Measurements from ENCODE around the gene IQGAP2. TPM values are rescaled to one million over a fixed set of nuclear protein-coding genes. Genes with fewer than 3 reads are reported as not detected.

IQGAP2 gene
- polyA plus RNA-seq, 1 donor (not counting 4 experiments of a cell fraction or from before 2014, with no cell fraction given): 0.14 TPM

DNA sequence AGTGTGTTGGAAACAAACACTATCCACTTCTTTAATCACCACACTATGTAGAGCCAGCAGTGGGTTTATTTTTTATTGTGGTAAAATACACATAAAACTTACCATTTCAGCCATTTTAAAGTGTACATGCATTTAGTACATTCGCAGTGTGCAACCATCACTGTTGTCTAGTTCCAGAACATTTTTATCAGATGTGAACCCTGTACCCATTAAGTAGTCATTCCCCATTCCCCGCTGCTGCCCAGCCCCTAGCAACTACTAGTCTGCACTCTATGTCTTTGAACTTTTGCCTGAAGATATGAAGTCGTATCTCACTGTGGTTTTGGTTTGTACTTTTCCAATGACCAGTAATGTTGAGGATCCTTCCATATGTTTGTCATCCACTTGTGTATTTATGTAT is 282.6 kb downstream of the IQGAP2 start:
- Histone ChIP-seq H4K20me1 (ENCODE audit: control insufficient read depth, extremely low read depth, insufficient read depth, low read length) (no peaks in the 10 kb centered on the region), H3K9me3 (ENCODE audit: control insufficient read depth, low read depth, low read length) (no peaks in the 10 kb centered on the region), H3K27me3 (ENCODE audit: control insufficient read depth, extremely low read depth, insufficient read depth, low read length) (no peaks in the 10 kb centered on the region), H3K4me3 (ENCODE audit: control insufficient read depth in 2 of 3, extremely low read depth in 1 of 3, insufficient read depth in 2 of 3, low read depth in 1 of 3, low read length in 3 of 3) (no peak overlapping the region), H3K4me2 (ENCODE audit: control insufficient read depth, extremely low read depth, insufficient read depth, low read depth, low read length) (no peak overlapping the region), H3K36me3 (ENCODE audit: control insufficient read depth in 2 of 2, extremely low read depth in 1 of 2, insufficient read depth in 2 of 2, low read length in 2 of 2) (no peaks in the 10 kb centered on the region), H3K79me2 (ENCODE audit: control insufficient read depth, insufficient read depth, low read length) (no peaks in the 10 kb centered on the region), H3K9ac (ENCODE audit: control insufficient read depth, extremely low read depth, insufficient read depth, low read length) (no peak overlapping the region), H3K27ac (ENCODE audit: control insufficient read depth, insufficient read depth, low read length) (no peak overlapping the region), H2AFZ (ENCODE audit: control insufficient read depth, low read length) (no peak overlapping the region), H3K4me1 (ENCODE audit: control insufficient read depth, extremely low read depth, insufficient read depth, low read length) (peaks cover 24% of the 10 kb centered on the region), H3K9me1 (ENCODE audit: control insufficient read depth, extremely low read depth, insufficient read depth, low read length) (no peaks in the 10 kb centered on the region)
- no peak for FAIRE-seq
- DNase-seq (ENCODE audit: low read depth, low spot score): no peak
- dilution Hi-C loops (cut with MboI; ENCODE audit: extremely low pct_ligation_motif_present, low sequenced_read_pairs): no loop called here
- TF ChIP-seq, protein P1, sequence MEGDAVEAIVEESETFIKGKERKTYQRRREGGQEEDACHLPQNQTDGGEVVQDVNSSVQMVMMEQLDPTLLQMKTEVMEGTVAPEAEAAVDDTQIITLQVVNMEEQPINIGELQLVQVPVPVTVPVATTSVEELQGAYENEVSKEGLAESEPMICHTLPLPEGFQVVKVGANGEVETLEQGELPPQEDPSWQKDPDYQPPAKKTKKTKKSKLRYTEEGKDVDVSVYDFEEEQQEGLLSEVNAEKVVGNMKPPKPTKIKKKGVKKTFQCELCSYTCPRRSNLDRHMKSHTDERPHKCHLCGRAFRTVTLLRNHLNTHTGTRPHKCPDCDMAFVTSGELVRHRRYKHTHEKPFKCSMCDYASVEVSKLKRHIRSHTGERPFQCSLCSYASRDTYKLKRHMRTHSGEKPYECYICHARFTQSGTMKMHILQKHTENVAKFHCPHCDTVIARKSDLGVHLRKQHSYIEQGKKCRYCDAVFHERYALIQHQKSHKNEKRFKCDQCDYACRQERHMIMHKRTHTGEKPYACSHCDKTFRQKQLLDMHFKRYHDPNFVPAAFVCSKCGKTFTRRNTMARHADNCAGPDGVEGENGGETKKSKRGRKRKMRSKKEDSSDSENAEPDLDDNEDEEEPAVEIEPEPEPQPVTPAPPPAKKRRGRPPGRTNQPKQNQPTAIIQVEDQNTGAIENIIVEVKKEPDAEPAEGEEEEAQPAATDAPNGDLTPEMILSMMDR (optimal IDR thresholded peaks at IDR 0.05 in 1 of 3, IDR thresholded peaks at IDR 0.05 in 1 of 3, conservative IDR thresholded peaks at IDR 0.05 in 1 of 3; ENCODE audit: extremely low read depth in 1 of 3, insufficient read depth in 2 of 3, low read length in 3 of 3): no peak
- TF ChIP-seq EZH2 (IDR thresholded peaks at IDR 0.05; ENCODE audit: low read length): no peak

DNA sequence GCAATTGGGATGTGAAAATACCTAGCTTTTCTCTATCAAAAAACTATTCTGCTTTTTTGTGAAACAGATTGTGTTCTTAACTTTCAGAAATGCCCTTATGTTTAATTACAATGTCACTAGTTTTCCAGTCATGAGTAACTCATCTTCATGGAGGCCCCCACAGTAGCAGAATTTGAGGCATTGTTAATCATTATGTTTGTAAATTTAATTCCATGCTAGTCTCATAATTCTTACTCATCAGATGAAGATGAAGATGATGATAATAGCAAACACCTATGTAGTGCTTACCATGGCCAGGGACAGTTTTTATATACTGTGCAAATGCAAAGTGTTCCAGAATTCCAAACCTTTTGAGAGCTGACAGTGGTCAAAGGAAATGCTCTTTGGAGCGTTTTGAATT is 285.1 kb downstream of the IQGAP2 start:
- no peak overlapping the region for H3K27ac ChIP-seq (ENCODE audit: control insufficient read depth, insufficient read depth, low read length)
- no peak for FAIRE-seq
- dilution Hi-C loops (cut with MboI; ENCODE audit: extremely low pct_ligation_motif_present, low sequenced_read_pairs): no loop called here

More for the DNA sequence above, 285.1 kb downstream of the IQGAP2 start:
- Histone ChIP-seq H3K27me3 (ENCODE audit: control insufficient read depth, extremely low read depth, insufficient read depth, low read length) (no peaks in the 10 kb centered on the region), H3K4me2 (ENCODE audit: control insufficient read depth, extremely low read depth, insufficient read depth, low read depth, low read length) (no peak overlapping the region), H3K9ac (ENCODE audit: control insufficient read depth, extremely low read depth, insufficient read depth, low read length) (no peak overlapping the region), H3K9me3 (ENCODE audit: control insufficient read depth, low read depth, low read length) (no peaks in the 10 kb centered on the region), H3K4me3 (ENCODE audit: control insufficient read depth in 2 of 3, extremely low read depth in 1 of 3, insufficient read depth in 2 of 3, low read depth in 1 of 3, low read length in 3 of 3) (no peak overlapping the region), H2AFZ (ENCODE audit: control insufficient read depth, low read length) (no peak overlapping the region), H3K4me1 (ENCODE audit: control insufficient read depth, extremely low read depth, insufficient read depth, low read length) (peaks cover 38% of the 10 kb centered on the region), H4K20me1 (ENCODE audit: control insufficient read depth, extremely low read depth, insufficient read depth, low read length) (no peaks in the 10 kb centered on the region), H3K9me1 (ENCODE audit: control insufficient read depth, extremely low read depth, insufficient read depth, low read length) (no peaks in the 10 kb centered on the region), H3K79me2 (ENCODE audit: control insufficient read depth, insufficient read depth, low read length) (no peaks in the 10 kb centered on the region), H3K36me3 (ENCODE audit: control insufficient read depth in 2 of 2, extremely low read depth in 1 of 2, insufficient read depth in 2 of 2, low read length in 2 of 2) (no peaks in the 10 kb centered on the region)
- no peak for TF ChIP-seq EZH2 (IDR thresholded peaks at IDR 0.05; ENCODE audit: low read length)
- TF ChIP-seq, protein P1 (optimal IDR thresholded peaks at IDR 0.05 in 1 of 3, IDR thresholded peaks at IDR 0.05 in 1 of 3, conservative IDR thresholded peaks at IDR 0.05 in 1 of 3; ENCODE audit: extremely low read depth in 1 of 3, insufficient read depth in 2 of 3, low read length in 3 of 3): no peak
- DNase-seq (ENCODE audit: low read depth, low spot score): no peak

Data from keratinocyte (primary cell).